Cardiac fibroblast (primary cell): ENCODE data around the gene CDH23.

Source experiments
- DNase-seq, 2 donors: peaks; one replicate each; pipeline versions ENCODE4 v3.0.0 to v3.0.0-alpha.2; 2010; ENCODE audit warnings: low read depth in 2 of 2
- H3K4me3 ChIP-seq, 2 donors: replicated peaks in 1 of 2; 1 replicate in 1 of 2; 2 replicates in 1 of 2; pipeline ENCODE4 v1.5.1; 2011; ENCODE audit warnings: low read depth in 2 of 2, low read length in 2 of 2, mild to moderate bottlenecking in 2 of 2, moderate library complexity in 1 of 2
- CTCF ChIP-seq: IDR thresholded peaks from one replicate; pipeline ENCODE4 v1.5.1; 2011; ENCODE audit warnings: low read depth, mild to moderate bottlenecking, low read length, inconsistent platforms

Gene CDH23

GRCh38 chr10:71644307-71645180 is 247.8 kb downstream of the CDH23 start:
- no peak overlapping the region for H3K4me3 ChIP-seq
- no peak for DNase-seq
- no peak for TF ChIP-seq CTCF

DNA sequence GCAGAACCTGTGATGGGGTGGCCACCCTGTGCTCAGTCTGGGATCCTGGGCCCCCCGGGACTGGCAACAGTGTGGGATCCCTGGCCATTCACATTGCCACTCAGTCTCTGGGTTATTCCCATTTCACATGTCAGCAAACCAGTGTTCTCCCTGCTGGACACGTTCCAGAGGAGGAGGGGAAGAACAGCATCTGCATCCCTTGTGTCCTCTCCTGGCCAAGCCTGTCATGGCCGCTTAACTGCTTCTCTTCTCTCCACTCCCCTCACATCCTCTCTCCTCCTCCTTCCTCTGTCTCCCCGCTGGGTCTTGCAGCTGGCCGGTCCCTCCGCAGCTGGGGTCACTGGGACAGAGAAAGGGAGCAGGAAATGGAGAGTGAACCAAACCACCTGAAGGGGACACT is 248.5 kb downstream of the CDH23 start:
- H3K4me3 ChIP-seq = no peak overlapping the region
- TF ChIP-seq CTCF = no peak
- DNase-seq = no peak

- no peak overlapping the region for H3K4me3 ChIP-seq
- TF ChIP-seq CTCF = no peak
- no peak for DNase-seq
Observed at GRCh38 chr10:71646037-71646436, 249.3 kb downstream of the CDH23 start.

- no peak overlapping the region for H3K4me3 ChIP-seq
- no peak for TF ChIP-seq CTCF
- no peak for DNase-seq
Observed at GRCh38 chr10:71646592-71647292, 250.0 kb downstream of the CDH23 start.

GRCh38 chr10:71647526-71648253 is 251.0 kb downstream of the CDH23 start:
- TF ChIP-seq CTCF = peak; percentile 14

DNA sequence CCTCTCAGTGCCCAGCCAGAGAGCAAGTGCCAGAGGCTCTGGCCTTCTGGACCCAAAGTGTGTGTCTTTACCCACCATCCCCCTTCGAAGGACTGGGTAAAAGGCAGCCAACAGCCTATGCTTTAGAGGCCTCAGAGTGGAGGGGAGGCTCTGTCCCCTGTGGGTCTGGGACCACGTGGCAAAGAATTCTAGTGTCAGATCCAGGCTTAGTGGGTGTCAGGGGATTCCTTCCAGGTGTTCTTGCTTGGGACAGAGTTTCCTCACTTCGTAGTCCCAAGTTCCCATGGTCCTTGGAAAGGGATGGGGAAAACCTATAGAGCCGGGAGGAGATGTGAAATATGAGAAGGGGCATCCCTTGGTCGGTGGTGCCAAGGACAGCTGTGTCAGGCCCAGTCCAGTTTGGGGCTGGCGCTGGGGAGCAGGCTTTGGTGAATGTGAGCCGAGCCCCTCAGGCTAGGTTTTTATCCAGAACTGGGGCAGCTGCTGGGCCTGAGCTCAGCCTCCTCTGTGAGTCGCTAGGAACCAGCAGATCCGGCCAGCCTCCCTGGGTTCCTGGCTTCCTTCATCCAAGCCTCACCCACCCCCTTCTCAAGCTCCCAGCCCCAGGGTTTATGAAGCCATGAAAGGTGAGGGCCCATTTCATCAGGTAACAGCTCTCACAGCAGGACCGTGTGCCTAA is 251.7 kb downstream of the CDH23 start:
- no peak for DNase-seq
- no peak for TF ChIP-seq CTCF
- no peak overlapping the region for H3K4me3 ChIP-seq

More at GRCh38 chr10:71647526-71648253, 251.0 kb downstream of the CDH23 start:
- DNase-seq = peak in 1 of 2 donors; percentile 11
- H3K4me3 ChIP-seq = no peak overlapping the region
